ENCODE results near the gene TRIO.
"Not testable (repeated sequence)": the region's sequence is repeated elsewhere in the genome, so short reads cannot be mapped to it uniquely, and the experiment has no call there.

TRIO gene

DNA sequence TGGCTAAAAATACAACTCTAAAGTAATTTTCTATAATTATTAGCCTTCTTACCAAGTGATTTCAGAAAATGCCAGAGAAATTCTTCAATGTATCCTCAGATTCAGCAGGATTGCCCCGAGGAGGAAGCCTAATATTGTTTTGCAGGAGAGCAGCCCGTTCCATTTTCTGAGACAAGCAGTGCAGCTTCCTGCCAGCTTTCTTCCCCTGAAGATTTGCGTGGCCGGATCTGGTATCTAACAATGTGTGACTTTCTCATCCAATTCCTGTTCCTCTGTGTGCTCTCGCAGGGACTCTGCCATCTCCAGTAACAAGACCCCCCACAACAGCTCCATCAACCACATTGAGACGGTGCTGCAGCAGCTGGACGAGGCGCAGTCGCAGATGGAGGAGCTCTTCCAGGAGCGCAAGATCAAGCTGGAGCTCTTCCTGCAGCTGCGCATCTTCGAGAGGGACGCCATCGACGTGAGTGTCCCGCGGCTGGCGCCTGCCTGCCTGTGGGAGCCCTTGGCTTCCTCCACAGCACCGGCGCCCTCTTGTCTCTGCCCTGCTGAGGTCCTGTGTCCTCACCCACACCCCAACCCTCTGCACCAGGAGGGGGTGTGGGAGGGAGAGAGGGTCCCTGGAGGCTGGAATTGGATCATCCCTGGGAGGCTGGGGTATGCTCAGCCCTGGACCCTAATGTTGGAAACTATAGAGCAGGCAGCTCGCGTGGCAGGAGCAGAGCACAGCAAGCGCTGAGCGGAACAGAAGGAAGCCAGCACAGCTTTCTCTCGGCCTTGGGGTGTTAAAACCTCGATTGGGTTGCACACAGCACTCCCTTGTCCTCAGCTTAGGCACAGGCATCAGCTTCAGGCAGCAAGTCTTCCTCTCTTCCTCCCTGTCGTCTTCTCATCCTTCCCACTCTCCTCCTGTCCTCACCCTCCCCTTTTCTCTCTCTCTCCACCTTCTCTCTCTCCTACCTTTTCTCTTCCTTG, 216.2 kb downstream of the TRIO start:
- DNase-seq (ENCODE audit: low read depth) = no peak

GRCh38 chr5:14362491-14362890, 219.3 kb downstream of the TRIO start:
- DNase-seq (ENCODE audit: low read depth) = no peak

- DNase-seq (ENCODE audit: low read depth) = no peak
Measured at GRCh38 chr5:14364096-14364495, 221.0 kb downstream of the TRIO start.

DNA sequence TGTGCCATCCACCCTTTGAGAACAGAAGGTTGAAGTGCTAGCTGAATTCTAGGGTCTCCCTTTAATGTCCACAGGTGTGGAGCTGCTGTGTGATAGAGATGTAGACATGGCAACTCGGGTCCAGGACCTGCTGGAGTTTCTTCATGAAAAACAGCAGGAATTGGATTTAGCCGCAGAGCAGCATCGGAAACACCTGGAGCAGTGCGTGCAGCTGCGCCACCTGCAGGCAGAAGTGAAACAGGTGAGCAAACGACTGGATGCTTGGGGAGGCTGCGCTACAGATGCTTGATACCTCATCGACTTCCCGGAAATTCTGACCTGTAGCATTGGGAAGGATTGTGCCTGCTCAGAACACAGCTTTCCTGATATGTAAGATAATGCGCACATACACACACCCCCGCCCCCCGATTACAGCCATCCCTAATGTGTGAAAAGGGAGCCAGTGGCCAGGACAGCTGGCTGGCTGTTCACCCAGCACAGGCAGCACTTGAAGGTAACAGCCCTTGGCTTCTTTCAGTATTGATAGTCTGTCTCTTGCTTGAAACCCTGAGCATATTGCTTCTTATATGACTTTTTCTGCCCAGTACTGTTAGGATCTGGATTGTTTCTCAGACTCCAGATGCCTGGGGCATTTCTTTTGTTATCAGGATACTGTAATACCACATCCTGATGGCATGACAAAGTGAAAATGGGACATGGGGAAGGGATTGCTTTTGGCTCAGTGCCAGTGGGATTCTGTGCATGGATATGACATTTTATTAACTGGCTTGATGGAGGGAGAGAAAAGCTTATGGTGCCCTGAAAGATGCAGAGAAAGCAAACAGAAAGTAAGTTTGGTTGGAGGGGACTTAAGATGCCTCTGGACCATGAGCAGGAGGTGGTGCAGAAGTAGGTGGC, 221.7 kb downstream of the TRIO start:
- no peak for DNase-seq (ENCODE audit: low read depth)

- DNase-seq (ENCODE audit: low read depth) = no peak
Measured at GRCh38 chr5:14365831-14366430, 222.8 kb downstream of the TRIO start.

DNA sequence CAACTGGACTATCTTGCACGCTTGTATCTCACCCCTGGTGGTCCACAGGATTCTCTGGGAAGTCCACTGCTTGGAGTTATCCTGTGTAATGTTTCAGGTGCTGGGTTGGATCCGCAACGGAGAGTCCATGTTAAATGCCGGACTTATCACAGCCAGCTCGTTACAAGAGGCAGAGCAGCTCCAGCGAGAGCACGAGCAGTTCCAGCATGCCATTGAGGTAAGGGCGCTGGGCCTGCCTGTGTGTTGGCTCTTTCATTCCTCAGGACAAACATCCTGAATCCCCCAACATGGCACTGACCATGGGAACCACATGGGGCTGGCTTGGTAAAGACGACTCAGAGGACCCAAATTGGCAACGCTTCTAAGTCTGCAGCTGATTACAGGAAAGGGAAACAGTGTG, 223.6 kb downstream of the TRIO start:
- no peak for DNase-seq (ENCODE audit: low read depth)

GRCh38 chr5:14367364-14367763, 224.2 kb downstream of the TRIO start:
- DNase-seq (ENCODE audit: low read depth) = no peak

- DNase-seq (ENCODE audit: low read depth) = no peak
Measured at GRCh38 chr5:14369780-14370179, 226.6 kb downstream of the TRIO start.

GRCh38 chr5:14370386-14370785, 227.2 kb downstream of the TRIO start:
- DNase-seq (ENCODE audit: low read depth) = no peak

GRCh38 chr5:14373685-14374084, 230.5 kb downstream of the TRIO start:
- DNase-seq (ENCODE audit: low read depth) = no peak

DNA sequence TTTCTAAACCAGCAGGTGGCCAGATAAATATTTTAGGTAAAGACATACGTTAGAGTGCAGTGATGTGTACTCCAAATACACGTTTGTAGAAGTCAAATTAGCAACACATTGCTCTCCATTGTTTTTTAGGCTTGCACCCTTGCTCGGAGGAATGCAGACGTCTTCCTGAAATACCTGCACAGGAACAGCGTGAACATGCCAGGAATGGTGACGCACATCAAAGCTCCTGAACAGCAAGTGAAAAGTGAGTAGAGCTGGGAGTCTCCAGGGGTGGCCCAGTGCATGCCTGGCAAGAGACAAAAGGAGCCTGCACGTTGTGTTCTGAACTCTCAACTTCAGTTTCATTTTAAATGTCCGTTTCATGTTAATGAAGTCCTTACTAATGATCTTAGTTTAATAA, 231.0 kb downstream of the TRIO start:
- DNase-seq (ENCODE audit: low read depth) = no peak

GRCh38 chr5:14376789-14377188, 233.6 kb downstream of the TRIO start:
- DNase-seq (ENCODE audit: low read depth) = no peak

DNA sequence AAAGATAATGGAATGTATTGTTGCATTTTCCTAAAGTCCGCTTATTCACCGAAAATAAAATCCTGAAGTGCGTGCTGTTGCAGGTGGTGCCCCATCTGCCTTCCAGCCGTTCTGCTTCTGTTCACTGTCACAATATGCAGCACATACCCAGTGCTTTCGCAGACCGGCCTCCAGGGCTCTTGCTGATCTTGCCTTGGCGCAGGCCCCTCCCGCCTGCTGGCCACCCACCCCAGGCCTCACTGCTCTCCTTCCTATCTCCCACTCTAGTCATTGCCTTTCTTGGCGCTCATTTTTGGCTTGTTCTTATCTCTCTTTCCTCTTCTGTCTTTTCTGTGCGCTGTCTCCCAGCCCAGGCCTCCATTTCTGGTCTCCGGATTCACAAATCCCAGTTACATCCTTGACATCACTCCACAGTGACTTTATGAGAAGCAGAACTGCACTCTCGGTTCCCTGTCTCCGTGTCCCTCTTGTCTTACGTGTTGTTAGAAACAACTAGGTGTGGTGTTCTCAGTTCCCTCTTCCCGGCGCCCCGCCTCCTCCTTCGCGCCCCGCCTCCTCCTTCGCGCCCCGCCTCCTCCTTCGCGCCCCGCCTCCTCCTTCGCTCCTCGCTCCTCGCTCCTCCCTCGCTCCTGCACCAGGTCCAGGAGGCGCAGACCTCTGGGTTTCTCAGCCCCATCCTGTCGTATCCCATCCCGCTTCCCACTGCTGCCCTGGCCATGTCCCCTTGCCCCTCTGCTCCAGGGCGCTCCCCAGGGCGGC, 236.8 kb downstream of the TRIO start:
- DNase-seq (ENCODE audit: low read depth) = no peak

GRCh38 chr5:14380712-14381111, 237.6 kb downstream of the TRIO start:
- DNase-seq (ENCODE audit: low read depth) = no peak

- no peak for DNase-seq (ENCODE audit: low read depth)
Measured at GRCh38 chr5:14382640-14383039, 239.5 kb downstream of the TRIO start.

DNA sequence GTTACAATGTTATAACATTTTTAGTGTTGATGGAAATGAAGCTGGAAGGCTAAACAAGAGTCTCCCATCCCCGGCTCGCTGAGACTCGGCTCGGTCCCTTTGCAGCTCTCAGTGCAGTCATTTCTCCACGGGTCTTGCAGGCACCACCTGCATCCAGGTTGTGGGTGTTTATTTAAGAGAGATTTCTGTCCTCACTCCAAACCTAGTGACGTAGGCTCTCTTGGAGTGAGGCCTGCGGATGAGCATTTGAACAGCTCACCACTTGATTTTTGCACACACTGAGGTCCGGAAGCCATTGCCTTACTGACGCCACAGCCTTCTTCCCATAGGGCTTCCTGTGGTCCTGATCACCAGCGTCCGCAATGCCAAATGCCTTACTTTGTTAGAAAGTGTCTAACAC, 240.8 kb downstream of the TRIO start:
- no peak for DNase-seq (ENCODE audit: low read depth)

- no peak for DNase-seq (ENCODE audit: low read depth)
Measured at GRCh38 chr5:14385019-14385418, 241.9 kb downstream of the TRIO start.

GRCh38 chr5:14386884-14387624, 243.9 kb downstream of the TRIO start:
- no peak for DNase-seq (ENCODE audit: low read depth)

GRCh38 chr5:14388741-14389140, 245.6 kb downstream of the TRIO start:
- DNase-seq (ENCODE audit: low read depth) = no peak

DNA sequence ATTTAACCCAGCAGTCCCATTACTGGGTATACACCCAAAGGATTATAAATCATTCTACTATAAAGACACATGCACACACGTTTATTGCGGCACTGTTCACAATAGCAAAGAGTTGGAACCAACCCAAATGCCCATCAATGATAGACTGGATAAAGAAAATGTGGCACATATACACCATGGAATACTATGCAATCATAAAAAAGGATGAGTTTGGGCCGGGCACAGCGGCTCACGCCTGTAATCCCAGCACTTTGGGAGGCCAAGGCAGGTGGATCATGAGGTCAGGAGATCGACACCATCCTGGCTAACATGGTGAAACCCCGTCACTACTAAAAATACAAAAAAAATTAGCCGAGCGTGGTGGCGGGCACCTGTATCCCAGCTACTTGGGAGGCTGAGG, 249.4 kb downstream of the TRIO start:
- not testable (repeated sequence) for DNase-seq (ENCODE audit: low read depth)

GRCh38 chr5:14394365-14394764, 251.2 kb downstream of the TRIO start:
- no peak for DNase-seq (ENCODE audit: low read depth)

All from HS-5 (cell line).